ENCODE results near the gene L3MBTL3. TPM values are rescaled to one million over a fixed set of nuclear protein-coding genes. Genes with fewer than 3 reads are reported as not detected.

L3MBTL3 gene
- total and polyA plus RNA-seq, 5 experiments from 2014 or later, result 3.7 to 53.7 (median 6.9) TPM

DNA sequence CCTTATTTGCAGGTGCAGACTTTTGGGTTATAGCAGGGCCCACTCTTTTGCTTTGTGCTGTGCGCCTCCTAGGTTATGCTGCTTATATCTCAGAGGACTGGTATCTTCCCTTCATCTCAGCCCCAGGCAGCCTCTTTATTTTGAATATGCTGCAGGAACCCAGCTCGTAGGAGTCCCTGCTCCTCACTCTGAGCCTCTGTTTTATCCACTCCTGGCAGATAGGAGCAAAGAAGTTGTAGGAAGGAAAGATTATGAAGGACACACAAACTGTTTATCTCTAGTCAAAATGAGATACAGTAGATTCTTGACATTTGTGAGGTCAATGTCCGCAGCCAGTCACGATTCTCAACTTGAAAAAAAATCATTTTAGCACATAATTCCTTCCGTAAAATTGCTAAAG lies 15.6 kb downstream of the L3MBTL3 start:
- H3K4me3 Mint-ChIP-seq, result peak overlapping the region in 4 of 10 donors; percentile 34 to 60 (median 42)
- POLR2A ChIA-PET, result interaction anchor here (0.7 kb wide), 1 partner anchor 304 kb away, joined by 3 read pairs; no protein-coding TSS in a partner anchor
- peak overlapping the region in 4 of 10 donors; percentile 11 to 87 (median 58) for H3K27ac Mint-ChIP-seq
- H3K9me3 Mint-ChIP-seq, result no peaks in the 10 kb centered on the region
- DNase-seq (no peak), ATAC-seq (no peak)
- no peaks in the 10 kb centered on the region for H3K27me3 Mint-ChIP-seq
- peaks cover 0 to 23% (median 17%) of the 10 kb centered on the region in 3 donors for H3K36me3 Mint-ChIP-seq
- H3K4me1 Mint-ChIP-seq, result peaks cover 23 to 78% (median 61%) of the 10 kb centered on the region in 4 donors

DNA sequence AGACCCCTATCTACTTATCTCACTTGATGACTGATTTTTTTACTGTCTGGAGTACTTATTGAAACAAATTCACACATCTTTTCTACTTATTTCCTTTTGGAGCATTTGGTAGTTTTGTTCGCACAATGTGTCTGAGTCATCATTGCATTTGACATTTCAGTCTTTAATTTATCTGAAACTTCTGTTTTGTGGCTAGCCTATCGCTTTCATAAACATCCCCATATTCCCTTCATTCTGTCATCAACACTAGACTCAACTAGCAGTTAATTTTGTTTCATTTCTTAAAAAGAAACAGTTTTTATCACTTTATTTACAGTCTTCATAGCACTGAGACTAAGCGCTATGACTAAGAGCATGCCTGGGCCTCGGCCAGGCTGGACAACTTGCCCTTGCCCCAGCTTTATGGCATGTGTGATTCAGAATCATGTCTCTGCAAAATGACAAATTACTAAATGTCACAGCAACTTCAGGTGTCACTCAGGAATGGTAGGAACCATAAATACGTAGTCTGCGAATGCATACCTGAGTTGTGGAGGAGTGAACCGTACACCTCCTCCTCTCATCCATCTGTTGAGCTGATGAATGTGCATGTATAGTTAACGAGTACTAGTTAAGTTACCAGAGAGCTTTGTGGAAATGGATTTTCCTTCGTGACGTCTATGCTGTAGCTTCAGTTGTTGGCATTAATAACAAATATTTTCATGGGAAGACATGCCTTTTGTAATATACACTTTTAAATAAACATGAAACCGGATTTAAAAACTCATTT lies 16.2 kb downstream of the L3MBTL3 start:
- POLR2A ChIA-PET, result interaction anchor here (0.6 to 0.7 kb wide), 2 partner anchors 138 to 304 kb away, joined by 3 read pairs; no protein-coding TSS in a partner anchor
- ATAC-seq (no peak), DNase-seq (no peak)
- peak overlapping the region in 5 of 10 donors; percentile 56 to 87 (median 74) for H3K27ac Mint-ChIP-seq
- H3K4me1 Mint-ChIP-seq, result peaks cover 18 to 72% (median 57%) of the 10 kb centered on the region in 4 donors
- H3K4me3 Mint-ChIP-seq, result peak overlapping the region in 5 of 10 donors; percentile 0 to 66 (median 37)
- H3K36me3 Mint-ChIP-seq, result peaks cover 0 to 23% (median 17%) of the 10 kb centered on the region in 3 donors
- H3K27me3 Mint-ChIP-seq, result no peaks in the 10 kb centered on the region
- no peaks in the 10 kb centered on the region for H3K9me3 Mint-ChIP-seq

DNA sequence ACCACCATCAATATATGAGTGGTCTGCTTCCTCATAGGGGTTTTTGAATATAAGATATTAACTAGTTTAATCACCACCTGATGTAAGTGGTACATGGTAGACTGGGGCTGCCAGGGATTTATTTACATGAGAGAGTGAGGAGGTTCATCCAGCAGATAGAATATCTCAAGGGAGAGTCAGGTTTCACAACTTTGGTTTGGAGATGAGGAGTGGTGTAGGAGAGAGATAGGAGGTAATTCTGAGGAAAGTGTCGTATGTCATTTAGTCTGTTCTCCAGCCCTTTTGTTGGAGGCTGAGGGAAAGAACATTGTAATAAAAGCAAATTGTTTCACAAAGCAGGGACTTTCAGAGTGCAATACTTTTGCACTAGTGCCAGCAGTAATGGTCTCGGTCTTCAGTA lies 16.8 kb downstream of the L3MBTL3 start:
- DNase-seq (no peak), ATAC-seq (no peak)
- peak overlapping the region in 4 of 10 donors; percentile 3 to 86 (median 66) for H3K27ac Mint-ChIP-seq
- H3K9me3 Mint-ChIP-seq, result no peaks in the 10 kb centered on the region
- no peaks in the 10 kb centered on the region for H3K27me3 Mint-ChIP-seq
- no peak overlapping the region for H3K4me3 Mint-ChIP-seq
- POLR2A ChIA-PET, result interaction anchor here (0.6 kb wide), 1 partner anchor 139 kb away, joined by 3 read pairs; no protein-coding TSS in a partner anchor
- H3K36me3 Mint-ChIP-seq, result peaks cover 0 to 23% (median 17%) of the 10 kb centered on the region in 3 donors
- H3K4me1 Mint-ChIP-seq, result peaks cover 19 to 70% (median 54%) of the 10 kb centered on the region in 4 donors

DNA sequence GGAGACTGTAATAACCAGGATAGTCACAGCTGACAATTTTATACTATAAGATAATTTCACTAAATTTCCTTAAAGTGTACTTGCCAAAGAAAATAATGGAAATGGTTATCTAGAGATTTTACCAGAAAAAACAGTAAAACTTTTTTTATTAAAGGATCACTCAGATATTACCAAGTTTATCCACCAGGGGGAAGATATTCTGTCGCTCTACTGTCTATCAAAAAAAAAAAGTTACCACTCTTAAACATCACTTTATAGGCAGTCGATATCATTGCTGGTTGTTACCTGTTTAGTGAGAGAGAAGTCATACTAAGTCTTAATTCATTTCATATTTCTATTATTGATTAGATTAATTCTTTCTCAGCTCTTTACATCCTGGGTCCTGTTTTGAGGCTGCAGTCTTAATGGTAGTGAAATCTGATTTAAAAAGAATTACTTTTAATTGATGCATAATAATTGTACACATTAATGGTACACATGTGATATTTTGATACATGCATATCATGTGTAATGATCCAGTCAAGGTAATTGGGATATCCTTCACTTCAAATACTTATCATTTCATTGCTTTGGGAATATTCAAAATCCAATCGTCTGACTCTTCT lies 18.9 kb downstream of the L3MBTL3 start:
- Mint-ChIP-seq H3K27ac (no peak overlapping the region), H3K9me3 (no peaks in the 10 kb centered on the region), H3K4me3 (no peak overlapping the region), H3K36me3 (peaks cover 0 to 21% (median 13%) of the 10 kb centered on the region in 3 donors), H3K27me3 (no peaks in the 10 kb centered on the region), H3K4me1 (peaks cover 23 to 73% (median 59%) of the 10 kb centered on the region in 4 donors)
- ATAC-seq (peak in 1 of 2 donors; percentile 60), DNase-seq (peak in 3 of 10 donors; percentile 35 to 38 (median 37))
- POLR2A ChIA-PET, result no interaction called here

DNA sequence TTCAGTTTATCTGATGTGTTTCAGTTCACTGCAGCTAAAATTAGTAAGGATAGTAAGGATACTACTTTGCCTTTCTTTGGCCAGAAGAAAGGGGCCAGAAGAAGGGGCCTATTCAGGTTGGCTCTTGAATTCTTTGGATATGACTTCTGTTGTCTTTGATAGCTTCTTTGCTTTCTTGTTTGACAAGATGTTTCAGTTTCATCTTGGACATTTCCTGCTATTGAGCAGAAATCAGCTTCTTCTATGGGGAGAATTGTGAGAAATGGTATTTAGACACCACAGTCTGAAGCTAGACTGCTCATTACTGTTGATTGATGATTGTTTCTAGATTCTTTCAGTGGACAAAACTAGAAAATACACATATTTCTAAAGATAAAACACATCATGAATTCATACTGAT lies 23.2 kb downstream of the L3MBTL3 start:
- Mint-ChIP-seq H3K4me1 (peaks cover 10 to 42% (median 31%) of the 10 kb centered on the region in 4 donors), H3K27me3 (no peaks in the 10 kb centered on the region), H3K4me3 (no peak overlapping the region), H3K36me3 (peaks cover 0 to 37% (median 12%) of the 10 kb centered on the region in 3 donors), H3K27ac (peak overlapping the region in 1 of 10 donors; percentile 52), H3K9me3 (no peaks in the 10 kb centered on the region)
- no peak for ATAC-seq
- POLR2A ChIA-PET, result interaction anchor here (0.6 kb wide), 1 partner anchor 381 kb away, joined by 3 read pairs; no protein-coding TSS in a partner anchor
- no peak for DNase-seq

DNA sequence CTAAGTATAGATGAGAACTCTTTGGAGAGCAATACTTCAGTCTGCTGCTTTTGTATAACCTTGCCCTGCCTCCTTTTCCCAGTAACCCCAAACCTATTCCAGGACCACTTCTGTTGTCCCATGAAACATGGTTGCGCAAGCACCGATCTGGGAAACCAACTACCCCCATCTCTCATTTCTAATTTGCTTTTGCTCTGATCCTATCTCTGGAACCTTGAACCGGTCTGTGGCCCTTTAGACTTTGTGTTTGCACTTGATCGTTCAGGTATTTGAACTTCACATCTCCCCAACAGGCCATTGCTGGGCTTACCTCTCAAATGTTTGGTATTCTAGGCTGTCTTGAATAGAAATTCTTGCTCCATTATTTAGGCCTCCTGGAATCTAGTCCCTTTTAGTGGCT lies 25.0 kb downstream of the L3MBTL3 start:
- no peak for DNase-seq
- no peaks in the 10 kb centered on the region for H3K9me3 Mint-ChIP-seq
- peaks cover 0 to 46% (median 12%) of the 10 kb centered on the region in 3 donors for H3K36me3 Mint-ChIP-seq
- H3K27ac Mint-ChIP-seq, result no peak overlapping the region
- H3K27me3 Mint-ChIP-seq, result no peaks in the 10 kb centered on the region
- H3K4me1 Mint-ChIP-seq, result peaks cover 9 to 35% (median 24%) of the 10 kb centered on the region in 4 donors
- ATAC-seq, result no peak
- H3K4me3 Mint-ChIP-seq, result no peak overlapping the region
- POLR2A ChIA-PET, result no interaction called here

DNA sequence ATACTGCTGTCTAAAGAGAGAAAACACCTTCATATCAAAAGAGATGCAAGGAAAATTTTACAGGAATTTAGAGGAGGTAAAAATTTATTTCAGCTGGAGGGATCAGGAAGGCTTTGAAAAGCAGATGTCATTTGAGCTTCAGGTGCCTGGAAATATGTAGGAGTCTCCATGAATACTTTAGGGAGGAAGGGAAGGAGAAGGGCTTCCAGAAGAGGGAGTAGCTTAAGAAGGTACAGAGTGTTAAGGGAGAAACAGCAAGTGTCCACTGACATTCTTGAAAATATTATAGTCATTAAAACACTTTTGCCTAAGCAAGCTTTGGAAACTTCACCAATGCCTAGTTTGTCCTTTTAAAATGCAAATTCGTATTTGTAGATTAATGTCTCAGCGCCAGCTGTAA lies 27.2 kb downstream of the L3MBTL3 start:
- H3K27ac Mint-ChIP-seq, result peak overlapping the region in 1 of 10 donors; percentile 1
- ATAC-seq, result no peak
- POLR2A ChIA-PET, result no interaction called here
- H3K36me3 Mint-ChIP-seq, result peaks cover 5 to 64% (median 26%) of the 10 kb centered on the region in 3 donors
- no peak overlapping the region for H3K4me3 Mint-ChIP-seq
- H3K9me3 Mint-ChIP-seq, result no peaks in the 10 kb centered on the region
- no peaks in the 10 kb centered on the region for H3K27me3 Mint-ChIP-seq
- peaks cover 10 to 30% (median 15%) of the 10 kb centered on the region in 4 donors for H3K4me1 Mint-ChIP-seq
- DNase-seq, result no peak

DNA sequence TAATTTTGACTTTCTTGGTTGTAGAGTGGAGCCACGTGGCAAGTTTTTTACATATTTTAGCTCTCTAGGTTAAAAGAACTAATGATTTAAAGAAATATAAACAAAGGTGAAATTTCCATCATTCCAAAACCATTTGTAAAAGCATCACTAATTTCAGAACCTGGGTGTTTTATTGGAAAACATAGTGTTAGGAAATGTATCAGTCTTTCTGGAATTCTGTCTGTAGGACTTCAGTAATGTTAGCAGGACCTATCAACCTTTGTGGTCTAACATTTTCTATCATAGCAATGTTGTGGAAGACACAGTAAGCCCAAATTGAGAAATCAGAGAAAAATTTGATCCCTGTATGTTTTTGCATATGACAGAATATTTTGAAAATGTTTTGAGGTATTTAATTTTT lies 28.3 kb downstream of the L3MBTL3 start:
- no peaks in the 10 kb centered on the region for H3K27me3 Mint-ChIP-seq
- H3K9me3 Mint-ChIP-seq, result no peaks in the 10 kb centered on the region
- no peak for ATAC-seq
- POLR2A ChIA-PET, result no interaction called here
- no peak for DNase-seq
- no peak overlapping the region for H3K4me3 Mint-ChIP-seq
- peaks cover 5 to 19% (median 8%) of the 10 kb centered on the region in 4 donors for H3K4me1 Mint-ChIP-seq
- H3K27ac Mint-ChIP-seq, result peak overlapping the region in 1 of 10 donors; percentile 24
- peaks cover 5 to 74% (median 36%) of the 10 kb centered on the region in 3 donors for H3K36me3 Mint-ChIP-seq

DNA sequence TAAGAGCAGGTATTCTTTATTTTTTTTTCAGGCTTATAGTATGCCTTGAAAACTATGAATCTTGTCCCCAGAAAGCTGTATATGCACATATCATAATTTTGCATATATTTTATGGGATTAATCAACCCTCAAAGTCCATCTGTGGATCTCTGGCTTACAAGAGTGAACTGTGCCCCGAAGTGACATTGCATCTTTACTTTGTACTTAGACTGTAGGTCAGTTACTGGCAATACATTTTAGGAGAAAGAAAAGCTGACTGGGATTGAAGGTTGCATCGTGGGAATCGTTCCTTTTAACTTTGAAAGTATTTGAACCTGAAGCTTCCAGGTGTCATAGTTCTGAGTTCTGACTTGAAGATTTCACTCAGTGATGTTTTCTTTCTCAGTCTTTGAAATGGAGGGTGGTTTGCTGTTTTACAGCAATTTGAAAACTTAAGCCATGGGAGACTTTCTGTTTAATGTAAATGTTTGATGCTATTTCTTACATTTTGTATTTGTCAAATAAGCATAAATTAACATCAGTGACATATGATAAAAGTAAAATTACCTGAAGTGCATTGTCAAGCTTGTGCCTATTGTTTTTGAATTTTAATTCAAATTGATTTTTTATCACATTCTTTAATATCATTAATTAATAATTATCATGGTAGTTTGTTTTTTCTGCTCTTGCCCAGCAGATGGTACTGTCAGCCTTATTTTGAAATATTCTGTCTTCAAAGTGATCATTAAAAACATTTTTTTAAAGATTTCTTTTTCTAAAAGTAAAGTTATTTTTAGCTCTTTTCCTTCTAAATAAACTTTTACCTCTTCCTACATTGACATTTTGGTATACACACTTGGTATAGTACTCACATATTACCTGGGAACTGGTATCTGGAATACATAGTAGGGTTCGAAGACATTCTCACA lies 29.0 kb downstream of the L3MBTL3 start:
- Mint-ChIP-seq H3K27ac (no peak overlapping the region), H3K9me3 (no peaks in the 10 kb centered on the region), H3K36me3 (peaks cover 5 to 81% (median 41%) of the 10 kb centered on the region in 3 donors), H3K4me1 (peaks cover 4 to 17% (median 8%) of the 10 kb centered on the region in 4 donors), H3K27me3 (no peaks in the 10 kb centered on the region), H3K4me3 (no peak overlapping the region)
- no peak for ATAC-seq
- DNase-seq, result no peak
- POLR2A ChIA-PET, result no interaction called here

DNA sequence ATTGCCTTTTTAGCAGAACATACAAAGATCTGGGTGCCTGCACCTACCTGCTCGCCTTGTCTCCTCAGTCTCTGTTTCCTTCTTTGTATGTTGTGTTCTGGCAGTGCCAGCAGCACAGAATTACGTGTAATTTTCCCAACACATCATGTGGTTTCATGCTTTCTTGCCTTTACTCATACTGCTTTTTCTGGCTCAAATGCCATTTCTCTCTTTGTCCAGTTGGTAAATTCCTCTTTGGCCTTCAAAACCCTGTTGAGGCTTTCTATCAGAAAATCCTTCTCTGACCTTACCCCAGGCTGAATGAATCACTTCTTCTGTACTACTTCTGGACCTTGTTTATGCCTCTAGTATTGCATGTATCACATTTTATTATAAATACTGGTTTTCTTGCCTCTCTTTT lies 31.8 kb downstream of the L3MBTL3 start:
- Mint-ChIP-seq H3K27me3 (no peaks in the 10 kb centered on the region), H3K27ac (no peak overlapping the region), H3K4me3 (no peak overlapping the region), H3K4me1 (peaks cover 6 to 21% (median 11%) of the 10 kb centered on the region in 4 donors), H3K36me3 (peaks cover 23 to 87% (median 47%) of the 10 kb centered on the region in 3 donors), H3K9me3 (no peaks in the 10 kb centered on the region)
- DNase-seq (no peak), ATAC-seq (no peak)
- POLR2A ChIA-PET, result no interaction called here

DNA sequence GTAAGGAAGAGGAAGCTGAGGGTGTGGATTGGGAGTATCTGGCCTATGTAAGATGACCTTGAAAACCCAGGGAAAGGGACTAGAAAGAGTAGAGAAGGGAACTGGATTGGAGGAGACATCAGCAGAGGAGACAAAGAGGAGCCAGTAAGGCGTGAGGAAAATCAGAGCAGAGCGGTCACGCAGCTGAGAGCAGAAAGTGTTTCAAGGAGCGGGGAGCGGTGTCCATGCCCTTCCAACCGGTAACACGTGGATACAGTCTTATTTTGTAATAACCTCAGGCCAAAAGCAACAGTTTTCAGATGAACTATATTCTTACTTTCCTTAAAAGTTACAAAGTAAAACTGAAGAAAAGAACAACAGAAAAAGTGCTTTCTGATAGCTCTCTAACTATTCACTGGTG lies 36.3 kb downstream of the L3MBTL3 start:
- POLR2A ChIA-PET, result no interaction called here

DNA sequence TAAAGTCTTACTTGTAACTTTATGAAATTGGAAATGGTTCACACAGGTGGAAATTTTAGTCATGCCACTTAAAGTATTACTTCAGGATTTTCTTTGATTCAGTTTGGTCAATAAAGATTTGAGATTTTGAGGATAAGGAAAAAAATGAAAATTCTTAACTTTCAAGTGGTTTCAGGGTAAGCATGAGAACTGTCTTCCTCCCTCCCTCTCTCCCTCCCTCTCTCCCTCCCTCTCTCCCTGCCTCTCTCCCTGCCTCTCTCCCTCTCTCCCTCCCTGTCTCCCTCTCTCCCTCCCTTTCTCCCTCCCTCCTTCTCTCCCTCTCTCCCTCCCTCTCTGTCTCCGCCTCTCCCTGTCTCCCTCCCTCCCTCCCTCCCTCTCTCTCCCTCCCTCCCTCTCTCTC lies 36.9 kb downstream of the L3MBTL3 start:
- peaks cover 0 to 1% (median 0%) of the 10 kb centered on the region in 5 donors for H3K27me3 Mint-ChIP-seq
- peak overlapping the region in 4 of 10 donors; percentile 36 to 73 (median 62) for H3K27ac Mint-ChIP-seq
- H3K4me3 Mint-ChIP-seq, result no peak overlapping the region
- H3K36me3 Mint-ChIP-seq, result peaks cover 33 to 88% (median 65%) of the 10 kb centered on the region in 3 donors
- POLR2A ChIA-PET, result no interaction called here
- peaks cover 11 to 28% (median 20%) of the 10 kb centered on the region in 4 donors for H3K4me1 Mint-ChIP-seq
- DNase-seq (no peak), ATAC-seq (no peak)
- H3K9me3 Mint-ChIP-seq, result no peaks in the 10 kb centered on the region

More for the DNA sequence above, 36.3 kb downstream of the L3MBTL3 start:
- Mint-ChIP-seq H3K4me3 (no peak overlapping the region), H3K9me3 (no peaks in the 10 kb centered on the region), H3K27ac (peak overlapping the region in 4 of 10 donors; percentile 5 to 73 (median 50)), H3K27me3 (peaks cover 0 to 1% (median 0%) of the 10 kb centered on the region in 5 donors), H3K4me1 (peaks cover 11 to 28% (median 22%) of the 10 kb centered on the region in 4 donors), H3K36me3 (peaks cover 37 to 88% (median 68%) of the 10 kb centered on the region in 3 donors)
- ATAC-seq (no peak), DNase-seq (no peak)

Measured in naive thymus-derived CD8-positive, alpha-beta T cell (primary cell).